Stimulated activated CD4-positive, alpha-beta T cell treated with anti-CD3 and anti-CD28 coated beads, Interleukin-12 subunit alpha, Interleukin-12 subunit beta, amount 100 ng/mL, for 24 hours (primary cell): ENCODE data around the gene PAM16.
"Not testable (repeated sequence)": the region's sequence is repeated elsewhere in the genome, so short reads cannot be mapped to it uniquely, and the experiment has no call there.

Experiments used
- DNase-seq, 2 experiments: peaks; one replicate each; pipeline ENCODE4 v3.0.0-alpha.2; 2020; ENCODE audit warnings: low read depth in 2 of 2

Gene PAM16

GRCh38 chr16:4353675-4354074 lies 2.6 kb upstream of the PAM16 start:
- no peak for DNase-seq

GRCh38 chr16:4352843-4353242 lies 1.7 kb upstream of the PAM16 start:
- DNase-seq, result no peak

- DNase-seq, result no peak
Observed at GRCh38 chr16:4351880-4352279, 759 bp upstream of the PAM16 start.

GRCh38 chr16:4350365-4350786 lies 745 bp downstream of the PAM16 start:
- no peak for DNase-seq

GRCh38 chr16:4349332-4349731 lies 1.8 kb downstream of the PAM16 start:
- DNase-seq, result no peak

- no peak for DNase-seq
Observed at GRCh38 chr16:4347765-4348509, 3.2 kb downstream of the PAM16 start.

- DNase-seq, result no peak
Observed at GRCh38 chr16:4347010-4347409, 4.1 kb downstream of the PAM16 start.

- no peak for DNase-seq
Observed at GRCh38 chr16:4345836-4346781, 5.0 kb downstream of the PAM16 start.

GRCh38 chr16:4344983-4345835 lies 5.9 kb downstream of the PAM16 start:
- DNase-seq, result no peak

GRCh38 chr16:4344300-4344982 lies 6.7 kb downstream of the PAM16 start:
- not testable (repeated sequence) for DNase-seq

GRCh38 chr16:4342866-4343744 lies 8.0 kb downstream of the PAM16 start:
- no peak for DNase-seq

- no peak for DNase-seq
Observed at GRCh38 chr16:4341250-4341649, 9.9 kb downstream of the PAM16 start.

- DNase-seq, result no peak
Observed at GRCh38 chr16:4340443-4340842, 10.7 kb downstream of the PAM16 start.

- DNase-seq, result no peak
Observed at GRCh38 chr16:4339909-4340308, 11.2 kb downstream of the PAM16 start.

GRCh38 chr16:4339455-4339854 lies 11.7 kb downstream of the PAM16 start:
- DNase-seq, result no peak

GRCh38 chr16:4338712-4339299 lies 12.3 kb downstream of the PAM16 start:
- DNase-seq, result no peak

- no peak for DNase-seq
Observed at GRCh38 chr16:4338125-4338582, 13.0 kb downstream of the PAM16 start.

GRCh38 chr16:4337540-4338088 lies 13.5 kb downstream of the PAM16 start:
- no peak for DNase-seq

- DNase-seq, result no peak
Observed at GRCh38 chr16:4336701-4337539, 14.2 kb downstream of the PAM16 start.
